H9 (cell line): ENCODE measurements around the gene FABP3. TPM values are rescaled to one million over a fixed set of nuclear protein-coding genes. Genes with fewer than 3 reads are reported as not detected.

Experiments
- DNase-seq: peaks from one replicate; pipeline ENCODE4 v3.0.0-alpha.2; 2017
- H2AFZ ChIP-seq: one replicate; pipeline ENCODE4 v1.6.1; 2013; ENCODE audit warnings: mild to moderate bottlenecking, low read length, control low read depth, moderate library complexity
- H2AK5ac ChIP-seq: 2 replicates; pipeline ENCODE4 v1.6.1; 2013; ENCODE audit warnings: low read length, control low read depth, mixed read lengths; ENCODE audit not compliant: insufficient read length
- H2BK120ac ChIP-seq: one replicate; pipeline ENCODE4 v1.6.1; 2013; ENCODE audit warnings: low read depth, mild to moderate bottlenecking, low read length, control low read depth, inconsistent platforms; ENCODE audit not compliant: poor library complexity, severe bottlenecking
- H2BK12ac ChIP-seq: 2 replicates; pipeline ENCODE4 v1.6.1; 2013; ENCODE audit warnings: low read length, control low read depth, mixed read lengths, low read depth; ENCODE audit not compliant: insufficient read length
- H2BK15ac ChIP-seq: 2 replicates; pipeline ENCODE4 v1.6.1; 2013; ENCODE audit warnings: low read depth, low read length, control low read depth
- H2BK20ac ChIP-seq: one replicate; pipeline ENCODE4 v1.6.1; 2013; ENCODE audit warnings: low read depth, mild to moderate bottlenecking, low read length, control low read depth, inconsistent platforms; ENCODE audit not compliant: poor library complexity, severe bottlenecking
- H2BK5ac ChIP-seq: 2 replicates; pipeline ENCODE4 v1.6.1; 2013; ENCODE audit warnings: low read length, control low read depth, mixed read lengths; ENCODE audit not compliant: insufficient read length
- H3K14ac ChIP-seq: 2 replicates; pipeline ENCODE4 v1.6.1; 2013; ENCODE audit warnings: low read length, control low read depth; ENCODE audit not compliant: insufficient read depth
- H3K18ac ChIP-seq: 2 replicates; pipeline ENCODE4 v1.6.1; 2013; ENCODE audit warnings: low read depth, mild to moderate bottlenecking, mixed read lengths, low read length, control low read depth; ENCODE audit not compliant: insufficient read length
- H3K23ac ChIP-seq: 2 replicates; pipeline ENCODE4 v1.6.1; 2013; ENCODE audit warnings: low read length, control low read depth, mixed read lengths, low read depth; ENCODE audit not compliant: insufficient read length
- H3K23me2 ChIP-seq: 2 replicates; pipeline ENCODE4 v1.6.1; 2013; ENCODE audit warnings: low read depth, mild to moderate bottlenecking, mixed read lengths, low read length, control low read depth; ENCODE audit not compliant: insufficient read length, poor library complexity, severe bottlenecking
- H3K27ac ChIP-seq: 2 replicates; pipeline ENCODE4 v1.5.1; 2013; ENCODE audit warnings: low read length, control low read depth, mixed read lengths, low read depth; ENCODE audit not compliant: insufficient read length
- H3K27me3 ChIP-seq: 2 replicates; pipeline ENCODE4 v1.6.1; 2013; ENCODE audit warnings: low read length, control low read depth, inconsistent platforms; ENCODE audit not compliant: insufficient read depth
- H3K4ac ChIP-seq: 2 replicates; pipeline ENCODE4 v1.6.1; 2013; ENCODE audit warnings: low read depth, mild to moderate bottlenecking, control low read depth, inconsistent platforms, low read length, moderate library complexity
- H3K4me1 ChIP-seq: 2 replicates; pipeline ENCODE4 v1.6.1; 2013; ENCODE audit warnings: low read length, control low read depth, inconsistent platforms; ENCODE audit not compliant: insufficient read depth
- H3K4me2 ChIP-seq: 2 replicates; pipeline ENCODE4 v1.6.1; 2013; ENCODE audit warnings: low read length, control low read depth, mixed read lengths; ENCODE audit not compliant: insufficient read length, insufficient read depth
- H3K56ac ChIP-seq: 2 replicates; pipeline ENCODE4 v1.6.1; 2013; ENCODE audit warnings: low read depth, mild to moderate bottlenecking, mixed read lengths, low read length, control low read depth; ENCODE audit not compliant: insufficient read length
- H3K79me1 ChIP-seq: 2 replicates; pipeline ENCODE4 v1.6.1; 2013; ENCODE audit warnings: low read depth, mild to moderate bottlenecking, moderate library complexity, low read length, control low read depth, inconsistent platforms; ENCODE audit not compliant: insufficient read depth, poor library complexity, severe bottlenecking
- H3K79me2 ChIP-seq: 2 replicates; pipeline ENCODE4 v1.6.1; 2013; ENCODE audit warnings: low read length, control low read depth, inconsistent platforms; ENCODE audit not compliant: insufficient read depth
- H3K9ac ChIP-seq: 2 replicates; pipeline ENCODE4 v1.6.1; 2013; ENCODE audit warnings: low read length, control low read depth, mixed read lengths; ENCODE audit not compliant: insufficient read length; ENCODE audit errors: extremely low read depth
- H3K9me3 ChIP-seq: one replicate; pipeline ENCODE4 v1.6.1; 2013; ENCODE audit warnings: low read depth, low read length, inconsistent platforms; ENCODE audit not compliant: control insufficient read depth
- H3T11ph ChIP-seq: one replicate; pipeline ENCODE4 v1.6.1; 2013; ENCODE audit warnings: mild to moderate bottlenecking, low read length, control low read depth, inconsistent platforms
- H4K20me1 ChIP-seq: one replicate; pipeline ENCODE4 v1.6.1; 2013; ENCODE audit not compliant: control insufficient read depth, insufficient read length, insufficient read depth
- H4K5ac ChIP-seq: 2 replicates; pipeline ENCODE4 v1.6.1; 2013; ENCODE audit warnings: low read depth, mild to moderate bottlenecking, mixed read lengths, low read length, control low read depth; ENCODE audit not compliant: insufficient read length
- H4K8ac ChIP-seq: replicated peaks from 2 replicates; pipeline ENCODE4 v1.6.1; 2013; ENCODE audit warnings: low read length, control low read depth, mixed read lengths, low read depth; ENCODE audit not compliant: insufficient read length
- H4K91ac ChIP-seq: 2 replicates; pipeline ENCODE4 v1.6.1; 2013; ENCODE audit warnings: low read depth, mild to moderate bottlenecking, moderate library complexity, mixed read lengths, low read length, control low read depth; ENCODE audit not compliant: insufficient read length
- H3K27ac Mint-ChIP-seq, 3 experiments: 2 replicates in 2 of 3; 3 replicates in 1 of 3; pipeline ENCODE4 v1.8.0; 2020 to 2021; ENCODE audit warnings: mixed read lengths in 3 of 3, mild to moderate bottlenecking in 1 of 3, moderate library complexity in 1 of 3
- H3K27me3 Mint-ChIP-seq: 2 replicates; pipeline ENCODE4 v1.8.0; 2021; ENCODE audit warnings: low read depth, mild to moderate bottlenecking, moderate library complexity, mixed read lengths
- H3K36me3 Mint-ChIP-seq, 3 experiments: 2 replicates in 2 of 3; 3 replicates in 1 of 3; pipeline ENCODE4 v1.8.0; 2020 to 2021; ENCODE audit warnings: low read depth in 3 of 3, mixed read lengths in 3 of 3; ENCODE audit not compliant: insufficient read depth in 1 of 3
- H3K4me1 Mint-ChIP-seq, 2 experiments: 2 replicates each; pipeline ENCODE4 v1.8.0; 2020; ENCODE audit warnings: mixed read lengths in 2 of 2
- H3K4me3 Mint-ChIP-seq, 2 experiments: 2 replicates in 1 of 2; 3 replicates in 1 of 2; pipeline ENCODE4 v1.8.0; 2020 to 2021; ENCODE audit warnings: mild to moderate bottlenecking in 2 of 2, mixed read lengths in 2 of 2, moderate library complexity in 1 of 2
- H3K9me3 Mint-ChIP-seq, 2 experiments: 2 replicates in 1 of 2; 3 replicates in 1 of 2; pipeline ENCODE4 v1.8.0; 2020; ENCODE audit warnings: mild to moderate bottlenecking in 2 of 2, mixed read lengths in 2 of 2, moderate library complexity in 1 of 2
- WGBS: extraction: QIAGEN DNeasy Blood & Tissue Kit; methylation state at CpG from one replicate; pipeline ENCODE4 v1.1.7; 2013; ENCODE audit warnings: missing lambda C conversion rate, low lambda C conversion rate, mixed read lengths; ENCODE audit not compliant: insufficient read length; ENCODE audit errors: extremely low coverage; 5-methylcytosine and 5-hydroxymethylcytosine counted together
- total RNA-seq: library from RNA; stranded (reverse); gene quantifications from 2 replicates; pipeline ENCODE4 v1.2.1, GENCODE V29; 2021
- TF ChIP-seq, protein P1 (sequence below): fragments of 200-600 bp; sonication (generic); conservative IDR thresholded peaks from 3 replicates; pipeline ENCODE4 v1.8.0; 2021; ENCODE audit warnings: antibody characterized with exemption, mild to moderate bottlenecking

FABP3 gene
- total RNA-seq, 1 experiment from 2014 or later: 9.0 TPM

DNA sequence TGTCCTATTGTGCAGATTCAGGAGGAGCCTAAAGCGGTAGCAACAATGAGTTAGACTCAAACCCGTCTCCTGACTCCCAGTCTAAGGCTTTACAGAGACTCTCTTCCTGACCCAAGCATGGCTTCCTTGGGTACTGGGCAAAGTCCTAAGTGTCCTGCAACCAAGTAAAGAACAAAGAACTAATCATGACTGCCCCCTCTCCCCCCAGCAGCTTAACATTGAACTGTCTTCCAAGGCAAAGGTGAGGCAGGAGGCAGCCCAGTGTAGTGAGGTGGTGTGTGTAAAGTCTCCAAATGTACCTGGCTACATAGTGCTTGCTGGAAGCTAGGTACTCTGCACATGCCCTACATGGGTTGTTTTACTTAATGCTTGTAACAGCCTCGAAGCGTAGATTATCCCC is 2.3 kb downstream of the FABP3 start:
- H4K20me1 ChIP-seq: no peaks in the 10 kb centered on the region
- no peak overlapping the region for H3K56ac ChIP-seq
- no peak overlapping the region for H3K18ac ChIP-seq
- H2BK12ac ChIP-seq: no peak overlapping the region
- H2BK5ac ChIP-seq: no peak overlapping the region
- H3K36me3 Mint-ChIP-seq: peaks cover 8 to 20% (median 8%) of the 10 kb centered on the region in 3 experiments; a peak in 5 of 7 replicates
- no peak overlapping the region for H3K4ac ChIP-seq
- peaks cover 10% of the 10 kb centered on the region for H3K23me2 ChIP-seq
- no peak for DNase-seq
- no peak overlapping the region for H2BK120ac ChIP-seq
- TF ChIP-seq, protein P1, sequence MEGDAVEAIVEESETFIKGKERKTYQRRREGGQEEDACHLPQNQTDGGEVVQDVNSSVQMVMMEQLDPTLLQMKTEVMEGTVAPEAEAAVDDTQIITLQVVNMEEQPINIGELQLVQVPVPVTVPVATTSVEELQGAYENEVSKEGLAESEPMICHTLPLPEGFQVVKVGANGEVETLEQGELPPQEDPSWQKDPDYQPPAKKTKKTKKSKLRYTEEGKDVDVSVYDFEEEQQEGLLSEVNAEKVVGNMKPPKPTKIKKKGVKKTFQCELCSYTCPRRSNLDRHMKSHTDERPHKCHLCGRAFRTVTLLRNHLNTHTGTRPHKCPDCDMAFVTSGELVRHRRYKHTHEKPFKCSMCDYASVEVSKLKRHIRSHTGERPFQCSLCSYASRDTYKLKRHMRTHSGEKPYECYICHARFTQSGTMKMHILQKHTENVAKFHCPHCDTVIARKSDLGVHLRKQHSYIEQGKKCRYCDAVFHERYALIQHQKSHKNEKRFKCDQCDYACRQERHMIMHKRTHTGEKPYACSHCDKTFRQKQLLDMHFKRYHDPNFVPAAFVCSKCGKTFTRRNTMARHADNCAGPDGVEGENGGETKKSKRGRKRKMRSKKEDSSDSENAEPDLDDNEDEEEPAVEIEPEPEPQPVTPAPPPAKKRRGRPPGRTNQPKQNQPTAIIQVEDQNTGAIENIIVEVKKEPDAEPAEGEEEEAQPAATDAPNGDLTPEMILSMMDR: no peak
- no peak overlapping the region for H4K91ac ChIP-seq
- H3K4me1 Mint-ChIP-seq: peaks cover 48 to 54% of the 10 kb centered on the region in 2 experiments
- H3K27ac ChIP-seq: no peak overlapping the region
- peak overlapping the region in 1 of 3 experiments; percentile 57; a peak in 1 of 7 replicates for H3K27ac Mint-ChIP-seq
- no peak overlapping the region for H2BK15ac ChIP-seq
- no peak overlapping the region for H2AFZ ChIP-seq
- H3K9ac ChIP-seq: no peak overlapping the region
- peaks cover 7% of the 10 kb centered on the region for H3K27me3 Mint-ChIP-seq
- no peaks in the 10 kb centered on the region for H3K79me1 ChIP-seq
- no peak overlapping the region for H3K23ac ChIP-seq
- H3K4me3 Mint-ChIP-seq: no peak overlapping the region
- no peak overlapping the region for H2BK20ac ChIP-seq
- no peak overlapping the region for H4K5ac ChIP-seq
- no peaks in the 10 kb centered on the region for H3K9me3 ChIP-seq
- no peaks in the 10 kb centered on the region for H3K79me2 ChIP-seq
- no peak overlapping the region for H2AK5ac ChIP-seq
- no peak overlapping the region for H3T11ph ChIP-seq
- H3K14ac ChIP-seq: no peak overlapping the region
- H3K4me2 ChIP-seq: no peak overlapping the region
- H3K9me3 Mint-ChIP-seq: no peaks in the 10 kb centered on the region; a peak in 1 of 5 replicates
- H3K4me1 ChIP-seq: peaks cover 16% of the 10 kb centered on the region
- no peak overlapping the region for H4K8ac ChIP-seq
- no peaks in the 10 kb centered on the region for H3K27me3 ChIP-seq
- no CpG with 5 or more reads among the region's 4 CpGs for WGBS
